NOMO-1 (cell line): ENCODE results near the gene AFAP1L1.

Experiments used
- DNase-seq, 2 experiments: peaks; one replicate each; lab custom pipeline; 2025; ENCODE audit not compliant: unreplicated experiment in 2 of 2; lab: John Stamatoyannopoulos, UW

AFAP1L1 gene

DNA sequence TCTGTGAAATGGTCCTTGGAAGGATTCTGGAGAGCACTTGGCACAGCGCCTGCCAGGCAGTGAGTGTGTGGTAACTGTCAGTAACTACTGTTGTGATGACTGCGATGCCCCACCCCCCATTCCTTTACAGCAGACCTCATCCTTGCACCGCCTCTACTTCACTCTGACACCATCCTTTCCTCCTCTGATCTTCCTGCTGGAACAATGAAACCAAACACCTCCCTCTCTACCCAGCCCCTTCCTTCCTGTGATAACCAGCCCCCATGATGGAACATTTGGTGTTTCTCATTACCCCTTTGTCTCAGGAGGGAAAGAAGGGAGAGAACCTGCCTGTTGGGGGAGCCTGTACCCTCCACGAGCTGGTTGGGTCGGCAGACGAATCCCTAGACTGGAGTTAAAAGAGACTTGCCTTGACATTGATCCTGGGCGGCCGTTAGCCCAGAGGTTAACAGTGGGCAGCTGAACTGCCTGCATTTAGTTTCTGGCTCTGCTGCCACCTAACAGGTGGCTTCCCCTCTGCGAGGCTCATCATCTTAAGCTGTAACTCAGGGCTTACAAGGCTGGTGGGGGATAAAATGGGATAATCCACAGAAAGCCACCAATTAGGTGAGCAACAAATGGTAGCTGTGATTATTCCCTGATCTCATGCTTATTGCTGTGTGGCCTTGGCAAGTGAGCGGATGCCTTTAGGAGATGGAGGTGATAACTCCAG is 39.4 kb downstream of the AFAP1L1 start:
- DNase-seq: no peak

DNA sequence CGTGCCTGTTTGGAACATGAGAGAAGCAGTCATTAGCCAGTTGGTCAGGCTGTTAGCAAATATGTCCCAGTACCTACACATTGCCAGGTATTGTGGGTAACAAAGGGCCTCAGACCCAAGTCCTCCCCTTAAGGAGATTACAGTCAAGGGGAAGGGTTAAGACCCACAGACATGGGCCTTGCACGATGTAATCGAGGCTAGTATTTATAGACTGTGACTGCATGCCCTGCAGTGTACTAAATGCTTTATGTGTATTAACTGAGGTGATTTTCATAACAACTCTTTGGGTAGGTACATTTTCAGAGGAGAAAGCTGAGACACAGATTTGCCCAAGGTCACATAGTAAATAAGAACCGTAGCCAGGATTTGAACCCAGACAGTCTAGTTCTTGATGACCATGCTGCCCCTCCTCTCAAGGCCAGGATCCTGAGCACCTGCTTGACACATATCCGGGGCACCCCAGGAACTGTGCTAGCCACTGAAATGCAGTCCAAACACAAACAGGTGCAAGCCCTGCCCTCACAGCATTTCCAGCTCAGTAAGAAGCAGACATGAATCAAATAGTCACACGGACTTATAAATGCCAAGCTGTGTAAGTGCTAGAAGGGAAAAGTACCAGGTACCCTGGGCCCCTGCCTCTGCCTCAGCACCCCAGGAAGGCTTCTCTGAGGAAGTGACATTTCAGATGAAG is 41.6 kb downstream of the AFAP1L1 start:
- no peak for DNase-seq

DNA sequence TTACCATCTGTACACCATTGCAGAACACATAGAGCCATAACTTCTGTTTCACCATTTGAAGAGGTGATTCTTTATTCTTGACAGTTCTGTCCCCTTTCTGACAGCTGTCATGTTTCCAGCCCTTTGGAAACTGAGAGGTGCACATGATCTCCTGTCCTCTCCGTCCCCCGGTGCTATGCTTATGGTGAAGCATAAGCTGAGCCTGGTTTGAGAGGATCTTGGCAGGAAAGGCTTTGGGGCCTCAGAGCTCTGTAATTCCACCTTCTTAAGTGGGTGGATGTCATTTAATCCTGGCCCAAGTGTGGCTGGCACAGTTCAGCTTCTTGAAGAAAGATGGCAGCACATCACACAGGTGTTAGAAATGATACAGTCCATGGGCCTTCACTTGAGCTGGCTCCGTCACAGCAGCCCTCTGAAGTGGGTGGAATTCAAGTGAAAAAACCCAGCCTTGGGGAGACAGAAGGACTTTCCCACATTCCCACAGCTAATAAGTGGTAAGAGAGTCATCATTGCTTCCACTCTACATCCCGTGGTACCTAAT is 43.0 kb downstream of the AFAP1L1 start:
- DNase-seq: no peak

DNA sequence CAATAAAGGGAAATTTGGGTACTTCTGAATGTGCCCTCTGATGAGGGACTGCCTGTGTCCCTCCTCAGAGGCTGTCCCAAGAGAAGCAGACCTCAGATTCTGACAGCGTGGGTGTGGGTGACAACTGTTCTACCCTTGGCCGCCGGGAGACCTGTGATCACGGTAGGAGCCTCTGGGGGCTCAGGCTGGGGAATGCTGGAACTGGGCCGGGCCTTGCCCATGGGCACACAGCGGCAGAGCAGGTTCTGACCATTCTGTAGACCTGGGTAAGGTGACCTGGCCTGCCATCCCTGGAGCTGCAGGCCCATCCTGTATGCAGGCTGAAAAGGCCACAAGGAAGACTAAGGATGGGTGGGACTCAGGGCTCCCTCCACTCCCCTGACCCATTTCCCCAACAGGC is 44.1 kb downstream of the AFAP1L1 start:
- DNase-seq: no peak

GRCh38 chr5:149317281-149318048 is 45.8 kb downstream of the AFAP1L1 start:
- DNase-seq: peak; percentile 3 to 53

DNA sequence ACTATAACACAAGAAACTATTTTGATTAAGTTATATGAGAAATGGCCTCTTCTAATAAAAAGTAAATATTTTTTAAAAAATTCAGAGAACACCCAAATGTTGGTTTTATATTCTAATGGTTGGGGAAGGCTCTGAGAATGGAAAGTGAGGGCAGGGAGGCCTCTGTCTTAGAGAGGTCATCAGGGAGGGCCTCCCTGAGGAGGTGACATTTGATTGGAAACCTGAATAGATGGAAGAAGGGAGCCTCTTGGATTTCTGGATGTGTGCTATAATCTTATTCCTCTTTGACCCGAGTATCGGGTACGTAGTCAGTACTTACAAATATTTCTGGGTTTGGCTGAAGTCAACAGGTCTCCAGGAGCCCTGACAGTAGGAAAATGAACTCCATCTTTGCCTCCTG is 47.5 kb downstream of the AFAP1L1 start:
- DNase-seq: no peak

GRCh38 chr5:149320791-149321330 is 49.2 kb downstream of the AFAP1L1 start:
- no peak for DNase-seq

DNA sequence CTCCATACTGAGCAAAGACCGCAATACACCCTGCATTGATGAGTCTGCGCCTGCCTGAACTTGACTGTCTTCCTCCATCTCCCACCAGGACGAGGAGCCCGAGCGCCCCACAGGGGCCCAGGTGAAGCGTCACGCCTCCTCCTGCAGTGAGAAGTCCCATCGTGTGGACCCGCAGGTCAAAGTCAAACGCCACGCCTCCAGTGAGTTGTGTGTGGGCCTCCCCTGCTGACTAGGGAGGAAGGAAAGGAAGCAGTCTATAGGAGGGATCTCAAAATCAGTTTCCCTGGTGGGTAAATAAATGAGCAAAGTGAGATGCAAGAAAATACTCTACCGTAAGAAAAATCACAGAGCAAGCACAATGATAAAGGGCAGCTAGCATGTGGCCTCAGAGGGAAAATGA is 50.9 kb downstream of the AFAP1L1 start:
- no peak for DNase-seq

DNA sequence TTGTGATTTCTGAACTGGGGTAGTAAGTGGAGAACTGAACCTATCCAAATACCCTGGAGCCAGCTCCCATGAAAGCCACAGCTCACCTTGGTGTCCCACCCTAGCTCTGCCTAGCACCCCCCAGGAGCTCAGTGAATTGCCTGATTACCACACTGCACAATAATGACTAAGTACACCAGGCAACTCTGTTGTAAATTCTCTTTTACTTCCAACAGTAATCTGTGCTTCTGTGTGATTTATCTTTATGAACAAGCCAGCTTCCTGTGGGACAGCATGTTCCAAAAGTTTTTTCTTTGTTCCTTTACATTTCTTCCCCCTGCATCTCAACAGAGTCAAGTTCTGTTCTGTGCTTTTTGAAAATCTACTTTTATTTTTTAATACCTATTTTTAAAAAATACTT is 51.6 kb downstream of the AFAP1L1 start:
- DNase-seq: no peak

DNA sequence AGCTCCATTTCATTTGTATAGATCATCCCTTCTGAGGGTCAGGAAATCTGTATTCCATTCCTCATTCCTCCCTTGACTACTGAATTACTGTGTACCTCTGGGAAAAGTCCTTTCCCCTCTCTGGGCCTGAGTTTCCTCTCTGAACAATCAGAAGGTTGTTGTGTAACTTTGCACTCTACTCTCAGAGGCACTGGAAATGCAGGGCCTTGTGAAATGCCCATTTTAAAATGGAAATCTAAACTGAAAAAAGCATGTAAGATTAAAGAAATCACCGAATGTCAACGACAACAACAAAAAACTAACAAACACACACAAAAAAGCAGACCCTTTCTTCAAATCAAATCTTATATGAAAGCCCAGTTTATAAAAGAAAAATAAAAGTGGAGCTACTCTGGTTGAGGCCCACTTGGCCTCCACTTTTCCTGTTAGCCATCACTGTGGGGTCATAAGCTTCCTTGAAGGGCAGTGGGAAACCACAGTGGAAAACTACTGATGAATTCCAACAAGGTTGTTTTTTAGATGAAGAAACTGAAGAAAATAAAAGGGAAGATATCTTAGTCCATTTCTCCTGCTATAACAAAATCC is 52.1 kb downstream of the AFAP1L1 start:
- no peak for DNase-seq

DNA sequence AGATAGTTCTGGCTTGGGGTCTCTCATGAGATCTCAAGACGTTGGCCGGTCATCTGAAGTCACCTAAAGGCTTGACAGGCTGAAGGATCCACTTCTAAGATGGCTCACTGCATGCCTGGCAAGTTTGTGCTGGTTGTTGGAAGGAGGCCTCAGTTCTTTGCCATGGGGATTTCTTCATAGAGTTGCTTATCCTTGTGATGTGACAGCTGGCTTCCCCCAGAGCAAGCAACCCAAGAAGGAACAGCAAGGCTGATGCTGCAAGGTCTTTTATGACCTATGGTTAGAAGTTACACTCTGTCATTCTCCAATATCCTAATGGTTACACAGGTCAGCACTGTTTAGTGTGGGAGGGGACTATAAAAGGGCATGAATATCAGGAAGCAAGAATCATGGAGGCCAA is 53.0 kb downstream of the AFAP1L1 start:
- no peak for DNase-seq

GRCh38 chr5:149325166-149325735 is 53.6 kb downstream of the AFAP1L1 start:
- DNase-seq: no peak

DNA sequence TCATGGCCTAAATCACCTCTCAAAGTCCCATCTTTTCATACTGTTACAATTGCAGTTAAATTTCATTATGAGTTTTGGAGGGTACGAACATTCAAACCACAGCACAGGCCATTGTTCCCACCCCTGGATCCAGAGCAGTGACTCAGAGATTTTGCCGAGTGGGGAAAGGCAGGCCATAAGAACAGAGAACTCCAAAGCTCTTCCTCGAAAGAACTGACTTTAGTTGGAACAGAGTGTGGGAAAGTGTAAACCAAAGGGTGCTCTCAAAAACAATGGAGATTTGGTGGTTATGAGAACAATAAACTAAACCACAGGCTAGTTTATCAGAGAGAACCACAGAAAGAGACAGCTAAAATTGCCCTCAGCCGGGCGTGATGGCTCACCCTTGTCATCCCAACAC is 54.2 kb downstream of the AFAP1L1 start:
- DNase-seq: no peak

DNA sequence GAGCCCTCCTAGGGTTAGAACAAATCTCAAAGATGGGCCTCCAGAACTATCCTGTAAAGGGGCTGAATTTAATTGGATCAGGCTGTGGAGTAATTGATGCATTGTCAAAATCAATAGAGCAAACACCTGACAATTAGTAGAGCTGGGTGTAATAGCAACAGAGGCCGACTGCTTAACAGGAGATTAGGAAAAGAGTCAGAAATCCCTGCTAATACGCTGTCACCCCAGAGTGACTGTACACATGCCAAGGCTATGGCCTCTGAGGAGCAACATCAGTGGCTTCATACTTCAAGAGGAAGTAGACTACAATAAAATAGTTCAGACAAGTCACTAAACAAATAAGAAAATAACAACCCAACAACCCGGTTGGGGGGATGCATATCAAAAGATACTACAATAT is 55.0 kb downstream of the AFAP1L1 start:
- DNase-seq: no peak

- no peak for DNase-seq
Measured at GRCh38 chr5:149328177-149328576, 56.5 kb downstream of the AFAP1L1 start.

- no peak for DNase-seq
Measured at GRCh38 chr5:149333711-149334443, 62.2 kb downstream of the AFAP1L1 start.

DNA sequence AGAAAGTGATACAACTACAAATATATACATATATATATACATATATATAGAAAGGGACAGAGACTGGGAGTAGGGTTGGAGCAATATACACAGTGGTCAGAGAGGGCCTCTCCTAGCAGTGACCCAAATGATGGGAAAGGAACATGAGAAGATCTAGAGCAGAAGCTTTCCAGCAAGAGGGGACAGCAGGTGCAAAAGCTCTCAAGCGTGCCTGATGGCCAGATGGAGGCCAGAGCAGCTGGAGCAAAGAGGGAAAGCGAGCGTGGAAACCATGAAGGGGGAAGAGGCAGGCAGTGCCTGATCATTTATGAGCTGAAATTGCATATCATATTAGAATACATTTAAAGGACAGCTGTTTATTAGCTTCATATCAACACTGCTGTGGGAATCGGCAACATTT is 66.1 kb downstream of the AFAP1L1 start:
- DNase-seq: no peak

- DNase-seq: no peak
Measured at GRCh38 chr5:149338364-149338763, 66.7 kb downstream of the AFAP1L1 start.

DNA sequence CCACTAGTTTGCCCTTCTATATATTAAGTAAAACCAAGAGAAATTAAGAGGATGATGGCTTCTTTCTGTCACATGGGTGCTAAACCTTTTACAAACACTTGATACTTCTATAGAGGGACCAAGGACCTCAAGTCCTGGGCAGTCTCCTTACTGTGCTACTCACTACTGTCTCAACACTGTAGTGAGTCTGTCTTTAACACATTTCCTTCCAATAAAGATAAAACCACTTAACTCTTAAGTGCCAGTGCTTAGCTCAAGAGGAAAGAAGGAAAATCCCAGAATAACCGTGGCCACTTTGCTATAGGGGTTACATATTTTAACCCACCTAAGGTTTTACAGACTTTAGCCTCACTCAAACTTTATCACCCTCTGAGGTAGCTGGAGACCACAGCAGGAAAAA is 69.3 kb downstream of the AFAP1L1 start:
- no peak for DNase-seq

DNA sequence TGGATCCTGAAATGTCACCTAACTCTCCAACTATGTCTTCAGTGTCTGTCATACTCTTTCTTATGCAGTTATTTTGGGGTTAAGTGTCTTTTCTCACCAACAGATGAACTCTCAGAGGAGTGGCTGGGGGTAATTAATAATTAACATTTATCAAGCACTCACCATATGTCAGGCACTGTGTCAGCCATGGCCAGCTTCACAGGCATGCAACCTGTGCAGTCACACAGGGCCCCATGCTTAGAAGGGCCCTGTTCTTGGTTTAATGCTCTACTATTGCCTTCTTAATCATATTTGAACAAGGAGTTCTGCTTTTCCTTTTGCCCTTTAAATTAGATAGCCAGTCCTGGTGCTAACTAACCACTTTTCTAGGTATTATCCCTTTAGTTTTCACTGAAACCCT is 70.2 kb downstream of the AFAP1L1 start:
- DNase-seq: no peak
